HEK293T (cell line): ENCODE results near the gene ZNF536.

ENCODE experiments used
- CTCF ChIA-PET: fragments of 350-600 bp; formaldehyde crosslinking; extraction: SDS; loops from one replicate; lab custom pipeline; 2021; ENCODE audit warnings: antibody characterized with exemption, inconsistent platforms; lab: Yijun Ruan, JAX
- POLR2A ChIA-PET: fragments of 350-600 bp; formaldehyde crosslinking; extraction: SDS; loops from one replicate; lab custom pipeline; 2020; ENCODE audit warnings: antibody characterized with exemption, inconsistent platforms; lab: Yijun Ruan, JAX
- DNase-seq: peaks from one replicate; pipeline ENCODE4 v3.0.0; 2012; ENCODE audit warnings: mixed read lengths; ENCODE audit errors: extremely low spot score
- ARNT ChIP-seq: fragments of 450-650 bp; IDR thresholded peaks from 2 replicates; pipeline ENCODE4 v1.6.1; 2017; ENCODE audit warnings: mild to moderate bottlenecking
- BHLHE40 ChIP-seq: fragments of 450-650 bp; IDR thresholded peaks from 2 replicates; pipeline ENCODE4 v1.6.1; 2016; ENCODE audit warnings: mild to moderate bottlenecking, moderate library complexity, borderline replicate concordance
- CTBP1 ChIP-seq: fragments of 450-650 bp; IDR thresholded peaks from 2 replicates; pipeline ENCODE4 v1.6.1; 2016; ENCODE audit warnings: borderline replicate concordance
- ELF4 ChIP-seq: fragments of 450-650 bp; IDR thresholded peaks from 2 replicates; pipeline ENCODE4 v1.6.1; 2017; ENCODE audit warnings: antibody characterized with exemption
- FOXA1 ChIP-seq: fragments of 450-650 bp; IDR thresholded peaks from 2 replicates; pipeline ENCODE4 v1.6.1; 2016; ENCODE audit warnings: mild to moderate bottlenecking
- FOXK2 ChIP-seq: fragments of 450-650 bp; IDR thresholded peaks from 2 replicates; pipeline ENCODE4 v1.6.1; 2016; ENCODE audit warnings: mild to moderate bottlenecking
- FOXM1 ChIP-seq: fragments of 450-650 bp; IDR thresholded peaks from 2 replicates; pipeline ENCODE4 v1.6.1; 2017; ENCODE audit warnings: mild to moderate bottlenecking, borderline replicate concordance
- HDGF ChIP-seq: fragments of 450-650 bp; IDR thresholded peaks from 2 replicates; pipeline ENCODE4 v1.6.1; 2017; ENCODE audit warnings: antibody characterized with exemption, borderline replicate concordance
- L3MBTL2 ChIP-seq: fragments of 450-650 bp; conservative IDR thresholded peaks from 2 replicates; pipeline ENCODE4 v1.6.1; 2016; ENCODE audit warnings: mild to moderate bottlenecking
- LEF1 ChIP-seq: fragments of 450-650 bp; IDR thresholded peaks from 2 replicates; pipeline ENCODE4 v1.6.1; 2017; ENCODE audit warnings: mild to moderate bottlenecking, borderline replicate concordance
- NFRKB ChIP-seq: fragments of 450-650 bp; IDR thresholded peaks from 2 replicates; pipeline ENCODE4 v1.6.1; 2016; ENCODE audit warnings: mild to moderate bottlenecking, moderate library complexity
- SP1 ChIP-seq: fragments of 450-650 bp; IDR thresholded peaks from 2 replicates; pipeline ENCODE4 v1.6.1; 2017
- SUZ12 ChIP-seq: fragments of 450-650 bp; IDR thresholded peaks from 2 replicates; pipeline ENCODE4 v1.6.1; 2016; ENCODE audit warnings: mild to moderate bottlenecking
- TARDBP ChIP-seq: fragments of 450-650 bp; IDR thresholded peaks from 2 replicates; pipeline ENCODE4 v1.6.1; 2016
- ZNF384 ChIP-seq: fragments of 450-650 bp; IDR thresholded peaks from 2 replicates; pipeline ENCODE4 v1.6.1; 2016
- TF ChIP-seq, protein P1 (sequence below): fragments of 450-650 bp; IDR thresholded peaks from 2 replicates; pipeline ENCODE4 v1.6.1; 2016

ZNF536 gene

GRCh38 chr19:30359936-30360335, 12.2 kb upstream of the ZNF536 start:
- no peak for TF ChIP-seq SP1
- TF ChIP-seq FOXM1: no peak
- no peak for TF ChIP-seq ARNT
- TF ChIP-seq SUZ12: no peak
- TF ChIP-seq FOXA1: no peak
- TF ChIP-seq ELF4: no peak
- TF ChIP-seq LEF1: no peak
- no peak for TF ChIP-seq NFRKB
- TF ChIP-seq ZNF384: no peak
- DNase-seq: no peak
- ChIA-PET POLR2A (no interaction called here), CTCF (no interaction called here)

DNA sequence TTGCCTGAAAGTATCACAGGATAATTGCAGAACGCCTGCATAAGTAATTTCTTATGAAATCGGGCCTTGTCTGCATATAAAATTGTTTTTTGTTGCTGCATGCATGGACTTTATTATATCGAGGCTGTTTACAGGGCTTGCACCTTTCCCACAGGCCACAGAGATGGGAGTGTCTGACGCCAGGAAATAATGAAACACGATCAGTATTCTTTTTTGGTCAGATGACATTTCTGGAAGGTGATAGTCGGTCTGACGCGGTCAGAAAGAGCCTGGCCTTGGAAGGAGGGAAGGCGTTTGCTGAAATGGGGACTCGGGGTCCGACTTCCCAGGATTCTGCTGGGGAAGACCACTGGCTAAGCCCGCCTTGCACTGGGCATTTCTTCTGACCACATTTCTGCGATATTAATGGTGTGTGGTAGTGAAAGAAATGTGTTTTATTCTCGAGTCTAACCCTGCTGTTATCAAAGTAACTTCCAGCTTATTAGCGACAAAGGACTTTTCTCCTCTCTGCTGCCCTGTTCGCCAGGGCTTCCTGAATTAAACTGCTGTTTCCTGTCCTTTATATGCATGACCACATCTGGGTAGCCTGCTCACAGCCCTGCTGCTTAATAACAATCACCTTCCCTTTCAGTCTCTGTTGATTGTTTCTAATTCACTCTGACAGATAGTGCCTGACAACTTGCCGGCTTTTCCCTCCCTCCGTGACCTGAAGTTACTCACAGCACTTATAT, 11.6 kb upstream of the ZNF536 start:
- DNase-seq: no peak
- TF ChIP-seq, protein P1, sequence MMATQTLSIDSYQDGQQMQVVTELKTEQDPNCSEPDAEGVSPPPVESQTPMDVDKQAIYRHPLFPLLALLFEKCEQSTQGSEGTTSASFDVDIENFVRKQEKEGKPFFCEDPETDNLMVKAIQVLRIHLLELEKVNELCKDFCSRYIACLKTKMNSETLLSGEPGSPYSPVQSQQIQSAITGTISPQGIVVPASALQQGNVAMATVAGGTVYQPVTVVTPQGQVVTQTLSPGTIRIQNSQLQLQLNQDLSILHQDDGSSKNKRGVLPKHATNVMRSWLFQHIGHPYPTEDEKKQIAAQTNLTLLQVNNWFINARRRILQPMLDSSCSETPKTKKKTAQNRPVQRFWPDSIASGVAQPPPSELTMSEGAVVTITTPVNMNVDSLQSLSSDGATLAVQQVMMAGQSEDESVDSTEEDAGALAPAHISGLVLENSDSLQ: no peak
- TF ChIP-seq NFRKB (no peak), TARDBP (no peak), LEF1 (no peak), SP1 (no peak), FOXM1 (no peak), ELF4 (no peak), HDGF (no peak), BHLHE40 (no peak), SUZ12 (no peak), ARNT (no peak), FOXA1 (no peak), CTBP1 (no peak), FOXK2 (no peak), ZNF384 (no peak), L3MBTL2 (no peak)
- ChIA-PET CTCF (no interaction called here), POLR2A (no interaction called here)

- TF ChIP-seq FOXM1 (no peak), SUZ12 (no peak), LEF1 (no peak), ZNF384 (no peak)
- ChIA-PET CTCF (no interaction called here), POLR2A (no interaction called here)
- no peak for DNase-seq
Observed at GRCh38 chr19:30361107-30361447, 11.1 kb upstream of the ZNF536 start.

DNA sequence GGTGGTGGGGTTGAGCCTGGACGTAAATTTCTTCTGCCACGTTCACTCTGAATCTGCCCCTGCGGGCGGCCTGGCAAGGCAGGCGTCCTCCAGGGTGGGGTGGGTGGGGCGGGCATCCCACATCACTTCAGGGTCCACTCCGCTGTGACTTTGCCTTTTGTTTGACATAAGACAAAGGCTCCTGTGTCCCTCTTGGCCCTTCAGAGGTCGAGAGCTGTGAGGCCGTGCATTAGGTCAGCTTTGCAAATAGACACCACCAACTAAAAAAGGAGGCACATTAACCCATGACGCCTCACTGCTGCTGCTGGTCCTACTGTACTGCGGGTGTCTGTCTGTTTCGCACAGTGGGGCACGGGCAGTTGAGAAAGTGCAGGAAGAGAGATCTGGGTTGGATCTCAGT, 10.5 kb upstream of the ZNF536 start:
- no peak for DNase-seq
- POLR2A ChIA-PET: no interaction called here
- TF ChIP-seq BHLHE40: no peak
- no peak for TF ChIP-seq SP1
- TF ChIP-seq HDGF: no peak
- no peak for TF ChIP-seq CTBP1
- TF ChIP-seq FOXK2: no peak
- no peak for TF ChIP-seq ELF4
- no peak for TF ChIP-seq FOXM1
- TF ChIP-seq SUZ12: no peak
- TF ChIP-seq TARDBP: no peak
- no peak for TF ChIP-seq NFRKB
- no peak for TF ChIP-seq LEF1
- TF ChIP-seq ARNT: no peak
- no peak for TF ChIP-seq FOXA1
- TF ChIP-seq ZNF384: no peak
- TF ChIP-seq L3MBTL2: no peak
- CTCF ChIA-PET: no interaction called here

DNA sequence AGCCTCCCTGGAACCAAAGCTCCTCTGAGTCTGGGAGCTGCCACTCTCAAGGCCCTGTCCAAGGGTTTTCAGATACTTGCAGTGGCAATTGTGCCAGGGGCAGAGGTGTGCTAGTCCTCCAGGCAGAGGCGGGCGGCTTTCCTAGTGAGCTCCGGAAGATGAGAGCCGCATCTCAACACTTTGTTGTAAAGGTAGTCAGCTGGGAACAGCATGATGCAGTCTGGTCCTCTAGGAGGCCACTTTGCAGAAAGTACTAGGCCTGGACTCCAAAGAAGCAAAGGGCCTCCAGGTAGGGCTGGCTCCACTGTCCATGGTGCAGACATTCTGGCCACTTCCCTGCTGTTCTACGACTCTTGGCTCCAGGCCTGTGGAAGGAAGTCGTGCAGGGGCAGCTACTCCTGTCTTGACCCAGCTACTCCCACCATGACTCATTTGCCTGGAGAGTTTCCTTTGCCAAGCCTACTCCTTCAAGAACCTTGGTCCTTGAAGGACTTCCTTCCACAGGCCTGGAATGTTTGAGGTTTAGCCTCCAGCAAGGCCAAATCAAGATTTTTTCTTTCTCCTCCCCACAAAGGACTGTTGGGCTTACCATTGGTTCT, 9.9 kb upstream of the ZNF536 start:
- CTCF ChIA-PET: no interaction called here
- TF ChIP-seq ARNT (no peak), ELF4 (no peak), FOXA1 (no peak), NFRKB (no peak), BHLHE40 (no peak), LEF1 (no peak), L3MBTL2 (no peak), CTBP1 (no peak), SUZ12 (no peak), SP1 (no peak), FOXM1 (no peak), HDGF (no peak), FOXK2 (no peak), ZNF384 (no peak), TARDBP (no peak)
- TF ChIP-seq, protein P1: no peak
- no peak for DNase-seq
- POLR2A ChIA-PET: no interaction called here

DNA sequence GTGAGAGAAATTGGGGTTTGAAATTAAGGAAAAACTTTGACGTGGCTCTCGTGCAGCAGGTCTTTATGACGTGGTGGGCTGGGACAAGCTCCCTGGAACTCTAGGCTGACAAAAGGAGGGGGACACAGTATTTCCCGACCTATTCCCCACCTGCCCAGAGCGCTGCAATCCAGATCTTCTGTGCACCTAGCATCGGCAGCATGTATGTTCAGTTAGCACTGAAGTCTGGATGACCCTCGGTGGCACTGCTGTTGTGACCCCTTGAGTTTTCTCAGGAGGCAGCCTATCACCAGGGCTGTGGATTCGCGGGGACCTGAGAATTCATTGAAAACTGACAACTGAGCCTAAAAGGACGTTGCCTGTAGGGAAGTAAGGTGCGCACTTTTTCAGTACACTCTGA, 9.1 kb upstream of the ZNF536 start:
- TF ChIP-seq TARDBP: no peak
- no peak for TF ChIP-seq FOXA1
- TF ChIP-seq ZNF384: no peak
- no peak for TF ChIP-seq CTBP1
- TF ChIP-seq, protein P1: no peak
- TF ChIP-seq BHLHE40: no peak
- TF ChIP-seq HDGF: no peak
- TF ChIP-seq L3MBTL2: no peak
- TF ChIP-seq SUZ12: no peak
- TF ChIP-seq ELF4: no peak
- TF ChIP-seq SP1: no peak
- no peak for TF ChIP-seq ARNT
- TF ChIP-seq LEF1: no peak
- TF ChIP-seq NFRKB: no peak
- no peak for TF ChIP-seq FOXK2
- no peak for TF ChIP-seq FOXM1
- no peak for DNase-seq
- CTCF ChIA-PET: no interaction called here
- POLR2A ChIA-PET: no interaction called here
